Jurkat, Clone E6-1 (cell line): ENCODE measurements around the gene DNMT3A.

ENCODE experiments used
- DNase-seq: peaks from one replicate; pipeline ENCODE4 v3.0.0-alpha.2; 2011; ENCODE audit warnings: low read depth, low spot score
- H3K4me3 ChIP-seq: 2 replicates; pipeline ENCODE4 v1.5.1; 2011; ENCODE audit warnings: mild to moderate bottlenecking, low read length, control low read depth, moderate library complexity

The DNMT3A gene

DNA sequence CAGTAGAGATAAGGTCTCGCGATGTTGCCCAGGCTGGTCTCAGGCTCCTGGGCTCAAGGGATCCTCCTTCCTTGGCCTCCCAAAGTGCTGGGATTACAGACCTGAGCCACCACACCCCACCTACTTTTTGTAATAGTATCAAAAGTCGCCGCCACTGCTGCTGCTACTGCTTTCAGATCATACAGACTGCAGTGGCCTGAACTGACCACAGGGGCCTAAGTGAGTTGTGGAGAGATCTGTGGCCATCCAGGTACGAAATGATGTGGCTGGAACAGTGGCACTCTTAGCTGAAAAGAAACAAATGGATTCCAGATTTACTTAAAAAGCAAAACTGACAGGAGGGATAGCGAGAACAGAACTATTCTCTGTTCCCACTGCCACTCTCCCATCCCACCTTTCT is 140.5 kb downstream of the DNMT3A start:
- H3K4me3 ChIP-seq = no peak overlapping the region
- no peak for DNase-seq

DNA sequence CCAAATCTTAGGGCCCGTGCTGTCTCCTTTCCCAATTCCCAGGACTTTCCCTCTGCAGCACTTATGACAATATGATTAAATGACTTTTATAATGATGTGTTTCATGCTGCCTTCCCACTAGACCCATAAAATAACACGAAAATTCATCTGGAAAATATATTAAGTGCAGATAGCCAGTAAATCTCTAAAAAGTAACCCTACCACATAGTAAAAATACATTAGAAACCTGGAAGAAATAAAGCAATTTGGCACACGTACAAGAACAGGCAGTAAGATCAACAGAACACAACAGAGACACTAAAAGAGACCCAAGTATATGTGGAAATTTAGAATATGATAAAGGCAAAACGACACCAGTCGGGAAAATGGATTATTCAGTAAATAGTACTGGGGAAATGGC is 143.1 kb downstream of the DNMT3A start:
- DNase-seq = no peak
- H3K4me3 ChIP-seq = no peak overlapping the region

DNA sequence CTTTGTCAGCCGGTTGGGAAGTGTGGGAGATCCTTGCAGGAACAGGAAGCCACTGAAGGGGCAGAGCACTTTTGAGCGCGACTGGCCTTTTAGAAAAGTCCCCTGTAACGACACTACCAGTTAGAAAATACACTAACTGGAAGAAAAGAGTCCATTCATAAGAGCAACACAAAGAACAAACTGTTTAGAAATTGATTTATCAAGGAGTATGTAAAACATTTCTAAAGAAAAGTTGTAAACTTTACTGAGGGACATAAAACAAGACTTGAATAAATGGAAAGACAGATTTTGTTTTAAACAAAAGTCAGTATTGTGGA is 143.6 kb downstream of the DNMT3A start:
- no peak for DNase-seq
- H3K4me3 ChIP-seq = no peak overlapping the region

DNA sequence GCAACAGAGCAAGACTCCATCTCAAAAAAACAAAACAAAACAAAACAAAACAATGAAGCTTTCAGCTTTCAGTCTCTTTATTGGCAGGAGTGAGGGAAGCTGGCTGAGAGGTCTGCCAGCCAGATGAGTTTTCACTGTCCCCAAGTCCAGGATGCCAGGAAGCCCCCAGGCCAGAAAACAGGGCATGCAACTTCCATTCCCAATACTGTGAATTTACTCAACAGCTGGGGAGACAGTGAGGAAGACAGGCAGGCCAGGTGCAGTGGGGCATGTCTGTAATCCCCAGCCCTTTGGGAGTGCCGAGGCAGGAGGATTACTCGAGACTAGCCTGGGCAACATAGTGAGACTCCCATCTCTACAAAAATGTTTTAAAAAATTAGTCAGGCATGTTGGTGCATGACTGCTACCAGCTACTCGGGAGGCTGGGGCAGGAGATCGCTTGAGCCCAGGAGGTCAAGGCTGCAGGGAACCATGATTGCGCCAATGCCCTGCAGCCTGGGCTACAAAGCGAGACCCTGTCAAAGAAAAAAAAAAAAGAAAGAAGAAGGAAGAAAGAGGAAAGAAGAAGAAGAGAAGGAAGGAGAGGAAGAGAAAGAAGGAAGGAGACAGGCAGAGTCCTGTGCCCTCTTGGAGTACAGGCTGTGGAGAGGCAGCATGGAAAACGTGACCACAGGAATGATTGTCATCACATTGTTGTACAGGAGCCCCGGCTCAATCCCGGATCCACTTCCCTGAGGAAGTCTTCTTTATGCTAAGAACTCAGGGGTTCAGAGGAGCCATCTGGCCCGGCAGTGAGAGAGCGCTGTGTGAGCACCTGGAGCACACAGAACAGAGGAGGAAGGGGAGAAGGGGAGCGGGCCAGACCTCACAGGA is 144.2 kb downstream of the DNMT3A start:
- no peak for DNase-seq
- H3K4me3 ChIP-seq = no peak overlapping the region

DNA sequence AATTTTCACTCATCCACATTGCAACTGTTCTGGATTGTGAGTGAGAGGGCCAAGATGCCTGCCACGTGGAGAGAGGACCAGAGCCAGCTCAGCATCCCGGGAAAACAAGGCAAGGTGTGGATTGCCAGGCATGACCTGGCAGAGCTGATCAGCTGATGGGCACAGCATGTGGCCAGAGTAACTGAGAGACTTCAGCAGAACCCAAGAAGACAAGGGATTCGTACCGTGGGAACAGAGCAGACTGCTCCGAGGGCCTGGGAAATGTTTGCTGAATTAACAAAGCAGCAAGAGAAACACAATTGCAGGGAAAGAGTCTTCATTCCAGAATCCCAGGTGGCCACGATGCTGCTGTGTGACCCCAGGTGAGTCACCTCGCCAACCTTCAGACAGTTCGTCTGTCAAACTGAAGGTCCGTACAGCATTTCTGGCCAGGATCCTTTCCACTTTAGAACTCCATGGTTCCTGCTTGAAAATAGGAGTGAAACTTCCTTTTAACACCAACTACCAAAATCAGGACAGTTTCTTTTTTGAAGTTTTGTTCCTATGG is 147.1 kb downstream of the DNMT3A start:
- DNase-seq = no peak

DNA sequence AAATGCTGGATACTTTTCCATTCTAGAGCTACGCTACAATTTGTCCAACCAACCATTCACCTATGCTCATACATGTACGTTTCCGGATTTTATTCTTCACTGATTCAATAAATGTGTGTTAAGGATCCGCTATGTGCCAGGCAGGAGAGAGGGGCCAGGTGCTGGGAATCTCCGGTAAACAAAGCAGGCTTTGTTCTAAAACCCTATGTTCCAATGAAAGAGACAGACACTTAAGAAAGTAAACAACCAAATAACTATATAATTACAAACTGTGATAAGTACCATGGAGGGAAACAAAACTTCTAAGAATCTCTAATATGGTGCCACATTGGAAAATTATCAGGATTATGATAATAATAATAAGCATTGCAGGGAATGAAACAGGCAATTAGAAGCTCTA is 151.2 kb downstream of the DNMT3A start:
- DNase-seq = no peak
- no peak overlapping the region for H3K4me3 ChIP-seq

More for the DNA sequence above, 147.1 kb downstream of the DNMT3A start:
- H3K4me3 ChIP-seq = no peak overlapping the region

DNA sequence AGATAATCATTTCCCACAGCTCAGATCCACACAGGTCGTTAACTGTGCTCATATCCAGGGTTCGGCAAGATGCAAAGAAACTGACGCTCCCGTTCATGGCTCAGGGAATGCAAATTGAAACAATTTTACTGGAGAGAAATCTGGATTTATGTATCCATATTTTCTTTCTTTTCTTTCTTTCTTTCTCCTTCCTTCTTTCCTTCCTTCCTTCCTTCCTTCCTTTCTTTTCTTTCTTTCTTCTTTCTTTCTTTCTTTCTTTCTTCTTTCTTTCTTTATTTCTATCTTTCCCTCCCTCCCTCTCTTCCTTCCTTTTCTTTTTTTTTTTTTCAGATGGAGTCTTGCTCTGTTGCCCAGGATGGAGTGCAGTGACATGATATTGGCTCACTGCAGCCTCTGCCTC is 153.3 kb downstream of the DNMT3A start:
- DNase-seq = no peak
- no peak overlapping the region for H3K4me3 ChIP-seq

DNA sequence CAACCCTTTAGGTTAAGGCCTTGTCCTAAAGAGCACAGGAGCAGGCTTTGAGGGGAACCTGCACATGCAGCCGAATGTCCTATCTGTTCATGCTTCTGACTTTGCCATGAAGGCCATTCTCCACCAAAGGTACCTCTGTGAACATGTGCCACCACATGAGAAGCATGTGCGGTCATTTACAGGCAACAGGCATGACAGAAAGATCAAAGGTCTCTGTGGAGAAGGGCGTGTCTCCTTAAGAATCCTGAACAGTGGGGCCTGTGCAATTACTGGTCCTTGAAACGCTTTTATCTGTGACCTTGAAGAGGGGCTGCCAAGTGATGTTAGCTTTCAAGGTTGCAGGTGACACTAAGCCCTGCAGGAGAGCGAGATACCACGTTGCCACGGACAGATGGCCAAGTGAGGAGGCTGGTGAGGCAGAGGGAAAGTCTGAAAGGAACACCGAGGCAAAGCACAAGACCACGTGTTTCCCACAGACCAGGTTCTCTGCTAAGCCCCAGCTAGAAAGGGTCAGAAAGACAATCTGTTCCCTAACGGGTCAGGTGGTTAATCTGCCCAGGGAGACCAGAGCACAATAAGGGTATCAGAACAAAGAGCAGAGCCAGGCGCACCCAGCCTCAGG is 153.9 kb downstream of the DNMT3A start:
- no peak for DNase-seq

DNA sequence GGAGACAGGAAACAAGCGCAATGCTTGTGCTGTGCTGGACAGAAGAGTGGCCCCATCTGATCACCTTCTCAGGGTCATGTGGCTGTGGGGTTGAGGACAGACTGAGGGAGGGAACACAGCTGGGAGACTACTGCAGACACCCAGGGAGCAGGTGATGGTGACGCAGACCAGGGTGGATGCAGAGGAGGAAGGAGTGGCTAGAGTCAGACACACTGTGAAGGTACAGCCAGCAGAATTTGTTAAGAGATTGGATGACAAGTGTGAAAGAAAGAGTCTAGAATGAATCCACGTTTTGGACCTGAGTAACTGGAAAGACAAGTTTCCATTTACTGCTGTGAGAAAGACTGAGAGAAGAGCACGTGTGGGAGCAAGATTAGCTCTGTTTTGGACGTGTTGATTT is 157.5 kb downstream of the DNMT3A start:
- no peak overlapping the region for H3K4me3 ChIP-seq
- DNase-seq = no peak

More for the DNA sequence above, 153.9 kb downstream of the DNMT3A start:
- no peak overlapping the region for H3K4me3 ChIP-seq

DNA sequence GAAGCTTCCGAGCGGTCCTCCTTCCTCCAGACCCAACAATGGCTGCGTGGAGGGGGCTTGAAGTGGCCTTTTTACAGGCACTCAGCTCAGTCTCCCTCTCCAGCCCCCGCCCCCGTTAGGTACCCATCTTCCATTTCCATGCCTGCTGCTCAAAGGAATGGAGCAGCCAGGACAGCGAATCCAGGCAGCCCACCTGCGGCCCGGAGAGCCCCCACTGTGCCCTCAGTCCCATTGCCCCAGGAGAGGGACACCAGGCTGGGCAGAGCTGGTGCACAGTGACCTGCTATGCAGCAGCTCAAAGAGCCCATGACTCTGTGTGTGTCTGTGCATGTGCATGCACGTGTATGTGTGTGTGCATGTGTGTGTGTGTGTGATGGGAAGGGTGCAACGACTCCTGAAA is 162.7 kb downstream of the DNMT3A start:
- no peak for DNase-seq
- H3K4me3 ChIP-seq = no peak overlapping the region
